Activated T-cell treated with anti-CD3 and anti-CD28 coated beads for 48 hours (primary cell): ENCODE measurements around the gene BCL2L13.
"Not testable (repeated sequence)": the region's sequence is repeated elsewhere in the genome, so short reads cannot be mapped to it uniquely, and the experiment has no call there.

Experiments
- DNase-seq: peaks from one replicate; pipeline ENCODE4 v3.0.0-alpha.2; 2020; ENCODE audit warnings: low read depth

Gene BCL2L13

DNA sequence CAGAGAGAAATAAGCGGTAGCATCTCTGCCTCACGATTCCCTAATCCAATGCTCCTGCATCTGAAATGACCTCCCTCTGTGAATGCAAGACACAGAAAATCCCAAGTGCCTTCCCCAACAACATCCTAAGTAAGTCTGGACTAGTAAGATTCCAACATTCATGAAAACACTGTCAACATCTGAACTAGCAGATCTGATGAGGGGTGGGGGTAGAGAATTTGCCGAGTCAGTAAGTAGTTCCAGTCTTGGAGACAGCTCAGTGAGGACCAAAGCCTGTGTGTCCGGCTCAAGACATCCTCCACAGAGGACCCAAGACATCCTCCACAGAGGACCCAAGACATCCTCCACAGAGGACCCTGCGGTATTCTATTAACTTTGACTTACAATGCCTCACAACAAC lies 126.3 kb downstream of the BCL2L13 start:
- DNase-seq, result not testable (repeated sequence)

DNA sequence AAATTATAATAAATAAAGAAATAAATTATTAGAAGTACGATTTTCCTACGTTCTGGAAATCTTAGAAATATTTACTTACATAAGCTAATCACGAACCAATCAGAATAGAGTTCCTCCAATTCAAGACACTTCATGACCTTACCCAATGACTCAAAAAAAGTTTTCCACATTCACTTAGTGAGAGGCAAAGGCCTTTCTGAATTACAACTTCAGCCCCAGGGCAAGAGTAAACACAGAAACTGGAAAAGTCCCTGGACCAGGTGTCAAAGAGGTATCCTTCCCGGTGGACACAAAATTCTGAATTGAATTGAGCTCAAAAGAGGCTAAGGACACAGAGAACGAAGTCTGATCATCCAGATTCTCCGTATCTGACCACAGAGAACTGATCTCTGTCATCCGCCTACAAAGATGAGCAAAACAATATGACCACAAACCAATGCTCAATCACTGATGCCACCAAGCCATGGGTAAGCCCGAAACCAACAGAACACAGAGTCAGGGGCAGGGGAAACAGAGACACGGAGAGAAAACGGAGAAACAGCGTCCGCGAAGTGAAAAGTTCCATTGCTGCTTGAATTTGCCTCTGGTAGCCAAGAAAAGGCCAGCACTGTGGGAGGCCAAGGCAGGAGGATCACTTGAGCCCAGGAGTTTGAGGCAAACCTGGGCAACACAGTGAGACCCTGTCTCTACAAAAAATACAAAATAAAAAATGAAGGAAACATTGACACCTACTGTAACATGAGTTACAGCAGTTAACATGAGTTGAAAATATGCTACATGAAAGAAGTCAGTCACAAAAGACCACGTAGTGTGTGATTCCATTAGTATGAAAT lies 128.9 kb downstream of the BCL2L13 start:
- DNase-seq, result peak; percentile 49

DNA sequence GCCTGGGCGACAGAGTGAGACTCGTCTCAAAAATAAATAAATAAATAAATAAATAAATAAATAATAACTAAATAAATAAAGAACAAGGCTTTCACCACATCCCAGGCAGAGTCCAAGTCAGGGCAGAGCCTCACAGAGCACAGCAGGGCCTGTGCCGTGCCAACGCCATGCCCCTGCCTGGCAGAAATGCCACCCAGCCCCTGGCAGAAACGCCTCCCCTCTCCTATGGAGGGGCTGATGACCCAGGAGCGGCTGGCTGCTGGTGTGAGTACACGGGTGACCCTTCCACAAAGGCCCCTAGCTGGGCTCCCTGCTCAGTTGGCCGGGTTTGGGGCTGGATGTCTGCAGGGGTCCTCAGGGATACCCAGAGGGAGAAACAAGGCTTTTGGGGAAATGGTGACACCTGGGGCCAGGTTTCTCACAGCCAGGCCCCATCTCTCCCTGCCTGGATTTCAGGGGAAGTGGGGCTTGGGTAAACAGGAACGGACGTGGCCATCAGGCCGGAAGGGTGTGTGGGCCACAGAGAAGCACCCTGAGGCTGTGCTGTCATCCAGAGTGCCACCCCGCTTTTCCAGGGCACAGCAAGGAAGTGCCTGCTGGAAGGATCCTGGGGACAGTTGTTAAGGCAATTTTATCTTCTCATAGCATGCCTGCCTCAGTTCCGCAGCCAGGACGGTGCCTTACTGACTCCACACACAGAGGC lies 130.6 kb downstream of the BCL2L13 start:
- no peak for DNase-seq

DNA sequence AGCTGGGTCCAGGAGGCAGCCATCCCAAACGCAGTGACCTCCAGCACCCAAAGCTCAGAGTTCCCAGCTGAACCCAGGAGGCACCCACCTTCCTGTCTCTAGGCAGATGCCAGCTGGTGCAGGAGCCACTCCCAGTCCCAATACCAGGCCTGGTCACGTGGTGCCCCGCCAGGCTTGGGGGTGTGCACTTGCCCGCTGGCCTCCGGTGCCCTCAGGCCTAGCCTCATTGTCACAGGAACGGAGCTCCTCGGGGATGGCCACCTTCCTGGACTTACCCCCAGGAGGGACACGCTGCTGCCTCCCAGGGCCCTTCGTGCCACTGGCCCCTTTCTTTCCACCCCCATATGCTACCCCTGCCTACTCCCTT lies 131.1 kb downstream of the BCL2L13 start:
- DNase-seq, result no peak

DNA sequence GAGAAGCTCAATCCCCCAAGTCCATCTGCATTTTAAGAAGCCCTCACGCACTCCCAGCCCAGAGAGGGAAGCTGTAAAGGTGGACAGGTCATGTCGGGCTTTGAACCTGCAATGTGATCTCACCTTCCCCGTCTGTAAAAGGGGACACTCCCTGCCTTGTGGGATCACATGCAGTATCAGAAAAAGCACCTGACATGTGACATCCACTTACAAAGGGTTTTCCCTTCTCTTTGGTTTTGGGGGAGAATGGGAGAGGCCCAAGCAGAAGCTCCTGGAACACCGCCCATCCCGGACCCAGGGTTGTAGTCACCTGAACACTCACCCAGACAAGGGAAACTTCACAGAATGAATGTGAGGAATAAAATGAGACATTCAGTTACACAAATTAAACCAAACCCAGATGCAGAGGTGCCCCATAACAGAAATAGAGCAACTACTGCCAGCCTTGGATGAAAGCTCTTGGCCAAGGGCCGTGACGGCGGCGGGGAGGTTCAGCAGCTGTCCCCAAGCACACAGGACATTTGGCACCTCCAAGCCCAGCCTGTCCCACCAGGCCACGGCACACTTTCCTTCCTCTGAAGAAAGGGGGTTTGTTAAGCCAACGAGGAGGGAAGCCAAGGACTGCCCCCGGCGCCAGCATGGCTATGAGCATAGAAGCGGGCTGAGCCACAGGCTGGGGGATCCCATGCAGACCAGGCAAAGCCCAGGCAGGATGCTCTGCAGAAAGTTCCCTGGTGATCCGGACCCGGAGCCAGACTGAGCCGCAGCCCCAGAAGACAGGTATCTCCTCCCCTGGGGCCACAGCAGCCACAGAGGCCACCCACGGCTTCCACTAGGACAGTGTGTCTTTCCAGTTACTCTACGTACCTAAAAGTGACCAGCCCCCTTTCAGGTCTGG lies 131.9 kb downstream of the BCL2L13 start:
- DNase-seq, result no peak

DNA sequence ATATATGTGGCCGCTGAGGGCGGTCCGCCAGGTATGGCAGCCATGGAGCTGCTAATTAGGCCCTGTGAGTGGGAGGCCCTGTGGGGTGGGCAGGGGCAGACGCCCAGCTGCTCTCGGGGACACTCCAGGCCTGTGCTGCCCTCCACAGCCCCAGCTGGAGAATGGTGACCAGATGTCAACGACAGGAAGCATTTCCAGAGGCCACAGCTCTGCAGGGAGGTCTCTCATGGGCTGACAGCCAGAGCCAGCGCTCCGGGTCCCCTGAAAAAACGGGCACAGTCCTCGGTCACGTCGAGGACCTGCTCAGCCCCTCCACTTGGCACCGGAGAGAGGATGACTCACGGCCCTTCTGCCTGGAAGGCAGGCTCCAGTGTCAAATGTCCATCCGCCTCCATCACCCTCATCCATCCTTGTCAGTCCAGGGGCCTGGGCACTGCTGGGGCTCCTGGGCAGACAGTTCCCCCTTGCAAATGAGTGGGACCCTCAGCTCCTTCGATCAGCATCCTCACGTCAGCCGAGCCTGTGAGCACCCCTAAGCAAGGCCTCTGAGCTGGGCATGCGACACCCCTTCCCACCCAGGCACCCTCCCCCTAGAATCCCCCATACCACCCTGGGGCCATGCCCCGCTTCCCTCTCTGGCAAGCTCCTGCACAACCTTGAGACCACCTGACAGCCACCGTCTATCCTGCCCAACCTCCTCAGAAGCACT lies 133.8 kb downstream of the BCL2L13 start:
- no peak for DNase-seq

DNA sequence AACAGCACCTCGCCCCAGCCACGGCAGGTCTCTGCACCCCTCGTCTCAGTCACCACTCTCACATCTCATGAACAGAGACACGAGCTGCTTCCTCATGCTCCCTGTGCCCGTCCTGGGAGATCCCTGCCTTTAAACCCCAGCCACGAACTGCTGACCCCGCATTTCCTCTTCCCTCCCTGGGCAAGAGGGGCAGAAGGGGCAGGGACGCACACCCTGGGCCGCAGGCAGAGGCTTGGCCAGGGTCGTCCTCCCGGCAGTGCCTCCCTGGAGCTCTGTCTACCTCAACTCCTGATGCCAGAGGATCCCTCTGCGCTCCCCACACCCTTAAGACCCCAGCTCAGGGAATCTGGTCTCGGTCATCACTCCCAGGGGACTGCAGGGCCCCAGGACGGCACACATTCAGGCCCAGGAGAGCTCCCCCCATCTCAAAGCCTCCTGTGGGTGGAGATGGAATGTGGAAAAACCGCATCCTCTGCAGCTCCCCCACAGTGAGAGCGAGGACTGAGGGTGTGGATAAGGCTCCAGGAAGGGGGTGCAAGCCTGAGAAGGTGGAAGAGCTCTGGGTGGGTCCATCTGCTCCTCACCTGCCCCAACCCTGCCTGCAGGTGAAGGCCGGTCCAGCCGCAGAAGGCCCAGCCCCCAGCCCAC lies 134.5 kb downstream of the BCL2L13 start:
- DNase-seq, result no peak

DNA sequence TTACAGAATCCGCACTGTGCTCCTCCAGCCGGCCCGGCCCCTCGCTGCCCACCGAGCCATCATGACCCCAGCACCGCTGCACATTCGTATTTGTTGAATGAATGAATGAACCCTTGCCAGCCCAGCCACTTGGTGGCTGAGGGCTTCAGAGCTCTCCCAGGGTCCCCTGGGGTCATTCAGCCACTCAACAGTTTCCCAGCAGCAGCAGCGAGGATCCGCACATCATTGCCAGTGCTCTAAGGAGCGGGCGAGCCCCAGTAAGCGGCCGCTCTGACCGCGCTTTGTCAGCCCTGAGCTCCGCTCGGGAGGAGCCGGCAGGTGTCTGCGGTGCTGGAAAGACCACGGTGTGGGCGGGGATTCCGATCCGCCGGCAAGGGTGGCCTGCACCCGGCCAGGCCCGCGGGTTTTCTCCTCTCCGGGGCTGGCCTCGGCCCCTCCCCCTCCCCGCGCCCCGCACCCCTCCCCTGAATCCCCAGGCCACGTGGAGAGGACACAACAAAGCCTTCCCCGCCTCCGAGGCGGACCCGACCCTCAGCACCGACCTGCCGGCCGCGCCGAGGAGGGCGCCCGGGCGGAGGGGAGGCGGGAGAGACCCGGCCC lies 135.1 kb downstream of the BCL2L13 start:
- peak; percentile 63 for DNase-seq

DNA sequence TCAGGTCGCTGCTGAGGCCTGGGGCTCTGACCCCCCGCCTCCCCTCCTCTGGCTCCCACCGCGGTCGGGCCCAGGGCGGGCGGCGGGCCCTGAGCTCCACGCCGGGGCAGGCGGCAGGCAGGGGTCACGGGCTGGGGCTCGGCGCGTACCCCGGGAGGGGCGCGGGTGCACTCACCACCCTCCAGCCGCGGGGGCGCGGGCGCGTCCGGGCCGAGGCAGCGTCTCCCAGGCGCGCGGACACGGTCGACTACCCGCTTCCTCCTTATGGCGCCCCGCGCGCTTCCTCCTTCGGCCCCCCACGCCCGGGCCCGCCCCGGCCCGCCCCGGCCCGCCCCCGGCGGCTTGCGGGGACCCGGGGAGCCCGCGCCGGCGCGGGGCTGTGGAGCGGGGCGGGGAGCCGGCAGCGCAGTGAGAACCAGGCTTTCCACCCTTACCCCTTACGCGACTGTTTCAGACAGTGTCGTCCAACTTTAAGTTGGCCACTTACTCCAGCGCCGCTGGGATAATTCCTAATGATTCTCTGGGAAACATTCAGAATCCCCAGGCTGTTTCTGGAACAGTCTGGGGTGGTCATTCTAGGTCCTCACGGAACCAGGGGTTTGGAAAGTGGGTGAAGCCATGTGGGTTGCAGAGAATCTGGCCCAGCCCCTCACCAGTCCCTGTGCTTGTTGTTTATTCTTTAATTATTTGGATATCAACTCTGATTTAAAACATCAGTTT lies 135.8 kb downstream of the BCL2L13 start, which contains the start of gene BID:
Gene BID (minus strand): TSS at position 264 of the 720 bp plus-strand sequence. CDS start 24,353 bp downstream, outside the sequence.
- DNase-seq, result peak; percentile 21

DNA sequence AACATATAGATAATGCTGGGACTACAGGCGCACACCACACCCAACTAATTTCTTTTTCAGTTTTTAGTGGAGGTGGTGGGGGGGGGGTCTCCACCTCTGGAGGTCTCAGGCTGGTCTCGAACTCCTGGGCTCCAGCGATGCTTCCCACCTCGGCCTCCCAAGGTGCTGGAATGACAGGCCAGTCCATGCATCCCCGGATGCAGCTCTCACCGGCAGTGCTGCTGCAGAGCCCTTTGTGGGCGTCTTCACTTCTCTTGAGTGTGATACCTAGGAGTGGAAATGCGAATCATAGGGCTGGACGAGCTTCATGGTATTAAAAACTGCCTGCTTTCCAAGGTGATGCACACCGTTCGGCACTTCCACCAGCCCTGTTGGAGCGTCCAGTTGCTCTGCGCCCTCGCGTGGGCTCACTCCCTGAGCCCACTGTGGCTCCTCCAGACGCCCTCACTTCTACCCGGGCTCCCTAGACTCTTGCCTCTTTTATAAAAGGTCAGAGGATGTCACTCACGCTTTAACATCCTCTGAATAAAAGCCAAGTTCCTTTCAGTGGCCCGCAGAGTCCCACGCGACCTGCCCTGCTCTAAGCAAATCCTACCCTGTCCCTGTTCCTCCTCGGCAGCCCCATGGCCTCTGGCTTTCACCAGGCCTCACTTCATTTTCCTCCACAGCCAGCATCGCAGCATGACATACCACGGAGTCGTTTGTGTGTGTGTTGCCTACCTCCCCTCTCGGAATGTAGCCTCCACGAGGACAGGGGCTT lies 136.5 kb downstream of the BCL2L13 start:
- DNase-seq, result no peak

DNA sequence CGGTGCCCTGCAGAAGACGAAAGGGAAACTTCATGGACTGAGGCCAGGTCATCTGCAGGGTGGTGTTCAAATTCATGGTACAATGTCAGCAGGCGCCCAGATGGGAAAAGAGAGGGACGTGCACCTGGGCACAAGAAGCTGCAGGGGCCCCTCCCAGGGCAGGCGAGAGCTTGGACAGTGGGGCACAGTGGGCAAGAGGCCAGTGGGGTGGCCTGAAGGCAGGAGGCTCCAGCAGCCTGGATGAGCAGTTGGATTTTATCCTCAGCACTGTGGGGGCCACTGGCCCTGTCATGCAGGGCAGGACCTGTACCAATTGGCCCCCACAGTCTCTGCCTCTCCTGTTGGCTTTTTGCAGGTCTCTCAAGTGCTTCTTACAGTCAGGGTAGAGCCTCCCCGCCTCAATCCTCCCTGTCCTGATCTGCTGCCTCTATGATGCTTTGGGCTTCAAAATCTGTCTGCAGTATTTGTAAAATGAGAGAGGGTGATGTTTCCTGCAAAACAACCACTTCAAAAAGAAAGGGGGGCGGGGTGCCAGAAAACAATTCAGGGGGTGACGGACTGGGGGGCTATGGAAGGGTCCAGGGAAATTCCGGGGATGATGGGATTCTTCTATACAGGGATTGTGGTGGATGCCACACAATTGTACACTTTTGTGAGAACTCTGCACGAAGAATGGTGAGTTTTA lies 137.4 kb downstream of the BCL2L13 start:
- DNase-seq, result no peak

DNA sequence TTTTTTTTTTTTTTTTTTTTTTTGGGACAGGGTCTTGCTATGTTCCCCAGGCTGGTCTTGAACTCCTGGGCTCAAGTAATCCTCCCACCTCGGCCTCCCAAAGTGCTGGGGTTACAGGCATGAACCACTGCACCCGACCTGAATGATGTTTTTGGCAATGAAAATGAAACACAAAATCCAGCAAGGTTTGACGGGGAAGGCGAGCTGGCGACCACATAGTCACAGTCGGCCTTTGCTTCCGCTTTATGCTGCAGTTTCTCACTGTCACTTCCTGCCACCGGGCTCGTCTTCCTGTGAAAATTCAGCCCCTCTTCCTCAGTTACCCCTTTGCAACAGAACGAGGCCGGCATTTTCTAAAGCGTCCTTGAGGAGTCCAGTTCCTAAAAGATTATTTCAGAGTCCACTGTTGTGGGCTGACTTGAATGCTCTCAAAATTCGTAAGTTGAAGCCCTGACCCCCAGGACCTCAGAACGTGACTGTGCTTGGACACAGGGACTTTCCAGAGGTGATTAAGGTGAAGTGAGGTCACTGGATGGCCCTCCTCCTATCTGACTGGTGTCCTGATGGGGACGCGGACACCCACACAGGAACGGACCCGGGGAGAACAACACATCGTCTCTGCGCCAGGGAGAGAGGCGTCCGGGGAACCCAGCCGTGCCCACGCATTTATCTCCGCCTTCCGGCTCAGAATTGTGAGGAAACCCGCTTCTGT lies 138.6 kb downstream of the BCL2L13 start:
- peak; percentile 48 for DNase-seq

DNA sequence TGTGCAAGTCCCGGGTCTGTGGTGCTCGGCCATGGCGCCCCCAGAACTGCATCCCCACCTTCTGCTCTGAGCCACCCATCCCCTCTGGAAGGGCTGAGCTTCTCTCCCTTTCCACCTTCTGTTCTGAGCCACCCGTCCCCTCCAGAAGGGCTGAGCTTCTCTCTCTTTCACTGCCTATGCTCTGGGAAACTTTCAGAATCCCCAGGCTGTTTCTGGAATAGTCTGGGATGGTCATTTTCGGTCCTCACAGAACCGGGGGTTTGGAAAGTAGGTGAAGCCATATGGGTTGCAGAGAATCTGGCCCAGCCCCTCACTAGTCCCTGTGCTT lies 139.1 kb downstream of the BCL2L13 start:
- DNase-seq, result no peak

DNA sequence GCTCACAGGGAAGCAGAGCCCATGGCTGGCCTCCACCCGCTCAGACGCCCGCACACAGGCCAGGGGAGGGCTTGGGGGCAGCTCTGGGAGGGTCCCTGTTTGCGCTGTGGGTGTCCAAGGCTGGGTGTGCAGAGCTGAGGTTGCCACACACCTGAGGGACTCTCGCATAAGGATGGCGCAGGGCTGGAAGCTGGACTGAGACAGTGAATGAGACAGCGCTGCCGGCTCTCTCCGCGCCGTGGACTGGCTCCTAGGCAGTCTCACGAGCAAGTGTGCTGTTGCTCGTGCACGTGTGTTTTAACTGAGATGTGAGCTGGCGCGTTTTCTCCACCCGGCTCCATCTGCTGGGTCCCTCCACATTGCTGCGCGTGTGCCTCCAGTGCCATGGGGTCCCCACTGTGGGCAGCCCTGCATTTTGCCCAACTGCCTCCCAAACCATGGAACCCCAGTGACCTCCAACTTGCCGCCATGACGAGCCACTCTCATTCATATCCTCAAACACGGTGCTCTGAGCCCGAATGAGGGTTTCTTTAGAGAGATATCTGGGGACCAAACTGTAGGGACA lies 139.9 kb downstream of the BCL2L13 start:
- DNase-seq, result no peak

DNA sequence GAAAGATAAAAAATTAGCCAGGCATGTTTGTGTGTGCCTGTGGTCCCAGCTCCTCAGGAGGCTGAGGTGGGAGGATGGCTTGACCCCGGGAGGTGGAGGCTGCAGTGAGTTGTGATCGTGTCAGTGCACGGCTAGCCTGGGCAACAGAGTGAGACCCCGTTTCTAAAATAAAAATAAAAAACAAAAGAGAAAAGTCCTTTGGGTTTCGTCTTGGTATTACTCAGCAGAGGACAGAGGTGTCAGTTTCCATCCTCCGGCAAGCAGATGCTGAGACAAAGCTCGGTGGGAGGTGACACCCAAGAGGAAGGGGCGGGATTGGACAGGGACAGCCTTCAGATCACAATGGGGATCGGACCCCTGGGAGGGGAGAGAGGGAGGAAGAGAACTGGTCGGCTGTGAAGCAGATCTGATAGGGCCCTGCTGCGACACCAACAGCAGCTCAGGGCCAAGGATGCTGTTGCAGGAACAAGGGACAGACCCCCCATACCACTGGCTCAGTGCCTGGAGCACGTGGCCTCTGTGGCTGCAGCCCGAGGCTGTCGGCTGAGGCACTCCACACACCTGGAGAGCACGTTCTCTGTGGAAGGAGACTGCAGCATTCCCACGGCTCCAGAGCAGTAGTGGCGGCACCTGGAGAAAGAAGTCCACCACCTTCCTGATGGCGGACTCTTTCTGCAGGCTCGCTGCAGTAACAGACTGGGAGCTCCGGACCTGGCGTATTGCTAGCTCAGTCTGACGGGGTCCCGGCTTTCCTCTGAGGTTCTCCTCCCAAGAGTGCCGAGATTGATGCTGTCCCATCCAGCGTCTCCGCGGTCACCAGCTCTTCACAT lies 140.9 kb downstream of the BCL2L13 start:
- no peak for DNase-seq

DNA sequence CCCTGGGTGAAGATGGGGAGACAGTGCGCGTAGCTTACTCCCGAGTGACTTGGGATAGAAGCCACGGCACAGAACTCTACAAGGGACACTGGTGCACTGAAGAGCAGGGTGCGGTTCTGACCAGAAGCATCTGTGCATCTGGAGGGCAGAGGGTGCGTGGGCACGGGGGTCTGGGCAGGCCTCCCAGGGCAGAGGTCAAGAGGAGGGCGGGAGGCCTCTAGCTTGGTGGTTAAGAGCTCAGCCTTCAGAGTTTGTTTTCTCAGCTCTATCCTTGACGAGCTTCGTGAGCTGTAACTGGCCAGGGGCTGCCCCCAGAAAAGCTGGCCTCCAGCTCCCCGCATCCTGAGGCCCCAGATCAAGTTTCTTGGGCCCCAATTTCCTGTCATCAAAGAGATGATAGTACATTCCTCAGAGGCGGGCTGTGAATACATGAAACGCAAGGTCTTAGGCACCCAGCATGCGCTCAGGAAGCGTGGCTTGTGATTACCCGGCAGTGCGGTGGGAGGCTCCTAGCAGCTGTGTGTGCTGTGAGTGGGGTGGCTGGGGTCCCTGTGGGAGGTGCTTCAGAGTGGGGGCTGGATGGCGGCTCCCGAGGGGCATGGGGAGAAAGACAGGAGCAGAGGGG lies 141.7 kb downstream of the BCL2L13 start:
- DNase-seq, result no peak
